ENCODE measurements around the gene CADM2.
"Not testable (repeated sequence)": the region's sequence is repeated elsewhere in the genome, so short reads cannot be mapped to it uniquely, and the experiment has no call there.

CADM2 gene

DNA sequence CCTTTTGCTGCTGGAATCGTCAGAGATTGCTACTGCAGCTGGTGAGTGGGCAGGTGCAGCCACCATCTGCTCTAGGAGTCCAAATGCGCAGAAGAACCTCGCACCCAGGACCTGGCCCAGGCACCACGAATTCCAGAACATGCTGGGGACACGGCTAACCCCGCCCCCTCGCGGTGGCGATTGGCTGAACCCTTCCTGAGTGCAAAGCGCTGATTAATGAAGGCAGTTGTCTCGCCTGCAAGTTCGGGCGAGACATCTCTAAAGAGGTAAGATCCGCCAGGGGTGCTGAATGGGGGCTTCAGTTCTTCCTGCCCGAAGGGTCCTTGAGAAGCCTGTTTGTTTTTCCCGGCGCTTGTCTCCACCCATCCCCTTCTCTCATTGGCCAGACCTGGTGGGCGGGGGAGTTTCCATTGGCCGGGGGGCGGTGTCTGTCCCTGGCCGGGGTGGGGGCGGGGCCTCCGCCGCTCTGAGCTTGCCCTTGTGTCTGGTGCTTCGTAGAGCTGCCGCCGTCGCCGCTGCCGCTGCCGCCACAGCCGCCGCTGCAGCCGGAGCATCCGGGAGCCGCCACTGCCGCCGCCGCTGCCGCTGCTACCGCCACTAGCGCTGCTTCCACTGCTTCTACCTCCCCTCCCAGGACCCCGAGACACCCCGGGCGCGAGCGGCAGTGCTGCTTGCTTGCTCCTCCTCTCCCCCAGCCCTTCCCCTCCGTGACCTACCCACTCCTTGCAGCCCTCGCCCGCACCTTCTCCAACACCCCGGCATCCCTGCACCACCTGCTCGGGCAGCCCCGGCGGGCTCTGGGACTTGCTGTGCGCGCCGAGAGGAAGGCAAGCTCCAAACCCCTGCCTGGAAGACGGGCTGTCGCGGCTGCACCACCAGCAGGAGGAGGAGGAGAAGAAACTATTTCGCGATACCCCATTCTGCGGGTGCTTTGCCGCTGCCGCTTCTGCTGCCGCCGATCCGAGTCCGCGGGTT lies at the start of gene CADM2:
CADM2 (plus strand) TSS at position 495 of the 975 bp plus-strand sequence.
- DNase-seq = peak; percentile 67

DNA sequence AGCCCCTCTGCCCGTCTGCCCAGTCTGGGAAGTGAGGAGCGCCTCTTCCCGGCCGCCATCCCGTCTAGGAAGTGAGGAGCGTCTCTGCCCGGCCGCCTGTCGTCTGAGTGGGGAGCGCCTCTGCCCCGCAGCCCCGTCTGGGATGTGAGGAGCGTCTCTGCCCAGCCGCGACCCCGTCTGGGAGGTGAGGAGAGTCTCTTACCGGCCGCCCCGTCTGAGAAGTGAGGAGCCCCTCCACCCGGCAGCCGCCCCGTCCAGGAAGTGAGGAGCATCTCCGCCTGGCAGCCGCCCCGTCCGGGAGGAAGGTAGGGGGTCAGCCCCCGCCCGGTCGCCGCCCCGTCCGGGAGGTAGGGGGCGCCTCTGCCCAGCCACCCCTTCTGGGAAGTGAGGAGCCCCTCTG lies 40.2 kb upstream of the CADM2 start:
- not testable (repeated sequence) for DNase-seq

DNA sequence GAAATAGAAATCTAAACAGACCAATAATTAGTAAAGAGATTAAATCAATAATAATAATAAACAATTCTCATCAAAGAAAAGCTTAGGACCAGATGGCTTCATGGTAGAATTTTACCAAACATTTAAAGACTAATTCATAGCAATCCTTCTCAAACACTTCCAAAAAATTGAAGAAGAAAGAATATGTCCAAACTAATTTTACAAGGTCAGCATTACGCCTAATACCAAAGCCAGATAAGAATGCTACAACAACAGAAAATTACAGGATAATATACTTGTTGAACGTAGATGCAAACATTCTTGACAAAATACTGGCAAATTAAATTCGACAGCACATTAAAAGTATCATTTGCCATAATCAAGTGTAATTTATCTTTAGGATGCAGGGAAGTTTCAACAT lies 36.1 kb upstream of the CADM2 start:
- no peak for DNase-seq

DNA sequence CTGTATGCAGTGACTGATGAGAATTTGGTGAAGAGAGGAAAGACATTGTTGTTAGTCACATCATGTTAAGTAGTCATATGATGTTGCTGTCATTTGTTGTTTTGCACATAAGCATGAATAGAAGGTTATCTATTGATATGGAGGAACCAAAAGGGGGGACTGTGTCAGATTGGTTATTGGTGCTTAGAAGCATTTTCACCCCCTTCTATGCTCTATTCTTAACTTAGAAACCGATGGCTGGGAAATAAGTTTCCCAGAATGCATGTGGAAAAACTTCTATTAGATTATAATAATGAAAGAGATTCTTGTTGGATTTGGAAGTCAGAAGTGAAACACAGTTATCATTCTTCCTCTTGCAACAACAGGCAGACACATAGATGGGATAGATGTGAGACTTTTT lies 33.2 kb upstream of the CADM2 start:
- DNase-seq = no peak

DNA sequence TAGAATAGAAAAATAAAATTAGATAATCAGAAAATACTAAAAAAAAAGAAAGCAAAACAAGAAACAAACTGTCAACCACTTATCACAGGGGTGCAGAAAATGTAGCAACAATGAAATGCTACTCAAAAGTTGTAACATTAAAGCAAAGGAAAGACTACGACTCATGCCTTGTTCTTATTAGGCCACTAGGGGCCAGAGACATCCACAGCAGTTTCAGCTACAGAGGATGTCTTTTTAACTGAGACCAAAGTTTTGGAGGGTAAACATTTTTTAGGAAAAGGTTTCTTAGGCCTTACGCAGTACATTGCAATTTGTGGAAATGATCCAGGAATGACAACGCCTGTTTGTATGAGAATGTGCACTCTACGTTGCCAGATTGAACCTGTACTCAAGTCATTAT lies 15.4 kb upstream of the CADM2 start:
- no peak for DNase-seq

DNA sequence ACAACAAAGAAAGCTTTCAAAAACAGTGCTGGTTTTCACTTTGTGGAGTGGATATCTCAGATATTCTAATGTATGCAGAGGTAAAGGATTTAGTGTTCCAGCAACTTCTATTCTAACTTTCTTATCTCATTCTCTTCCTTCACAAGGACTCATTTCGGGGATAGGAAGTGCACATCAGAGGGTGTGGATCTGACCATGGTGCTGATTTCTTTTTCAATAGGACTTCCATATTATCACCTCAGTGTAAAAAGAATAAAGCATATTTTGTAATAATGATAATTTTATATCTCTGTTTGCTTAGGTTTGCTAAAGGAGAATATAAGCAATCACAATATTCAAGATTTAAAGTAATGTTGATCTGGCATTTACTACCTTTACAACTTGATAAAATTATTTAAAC lies 12.5 kb upstream of the CADM2 start:
- no peak for DNase-seq

DNA sequence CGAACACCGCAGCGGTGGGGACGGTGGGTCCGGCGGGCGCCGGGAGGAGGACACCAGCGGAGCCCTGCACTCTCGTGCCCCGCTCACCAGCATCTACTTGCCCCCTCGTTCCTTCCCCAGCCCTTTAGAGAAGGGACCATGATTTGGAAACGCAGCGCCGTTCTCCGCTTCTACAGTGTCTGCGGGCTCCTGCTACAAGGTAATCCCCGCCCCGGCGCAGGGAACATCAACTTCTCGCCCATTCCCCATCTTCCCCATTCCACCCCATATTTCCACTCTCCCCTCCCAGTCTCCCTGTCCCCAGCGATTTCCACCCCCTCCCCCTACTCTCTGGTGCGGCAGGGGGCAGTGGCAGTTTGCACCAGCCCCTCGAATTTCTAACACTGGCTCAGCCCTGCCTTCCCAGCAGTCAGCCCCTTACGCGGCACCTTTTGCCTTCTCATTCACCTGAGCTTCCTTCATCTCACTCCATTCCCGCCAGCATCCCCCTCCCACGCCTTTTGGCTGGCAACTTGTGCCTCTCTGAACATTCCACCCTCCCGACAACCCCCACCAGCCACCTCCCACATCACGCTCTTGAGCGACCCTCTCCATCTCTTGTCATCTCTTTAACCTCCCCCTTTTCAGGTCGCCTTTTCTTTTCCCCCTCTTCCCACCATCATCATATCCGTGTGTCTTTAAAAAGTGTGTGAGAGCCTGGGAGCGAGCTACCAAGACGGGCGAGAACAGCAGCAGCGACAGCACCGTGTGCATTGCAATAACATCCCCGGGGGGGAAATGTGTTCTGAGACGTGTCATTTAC lies 882 bp downstream of the CADM2 start:
- DNase-seq = no peak

DNA sequence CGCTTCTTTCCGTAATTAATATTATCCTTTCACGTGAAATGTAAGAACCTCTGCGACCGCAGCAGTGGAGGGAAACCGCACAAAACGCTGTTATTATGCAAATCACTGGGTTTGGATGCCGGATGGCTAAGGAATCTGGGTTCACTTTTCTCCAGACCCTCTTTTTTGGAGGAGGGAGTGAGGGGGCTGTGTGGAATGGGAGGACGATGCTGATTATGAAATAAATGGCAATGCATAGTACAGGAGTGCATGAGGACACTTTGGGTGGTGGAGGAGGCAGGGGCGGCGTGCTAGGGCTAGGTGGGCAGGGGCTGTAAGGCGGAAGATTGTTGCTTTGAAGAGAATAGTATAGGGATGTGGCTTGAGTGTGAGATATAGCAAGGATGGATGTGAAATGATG lies 1.8 kb downstream of the CADM2 start:
- no peak for DNase-seq

DNA sequence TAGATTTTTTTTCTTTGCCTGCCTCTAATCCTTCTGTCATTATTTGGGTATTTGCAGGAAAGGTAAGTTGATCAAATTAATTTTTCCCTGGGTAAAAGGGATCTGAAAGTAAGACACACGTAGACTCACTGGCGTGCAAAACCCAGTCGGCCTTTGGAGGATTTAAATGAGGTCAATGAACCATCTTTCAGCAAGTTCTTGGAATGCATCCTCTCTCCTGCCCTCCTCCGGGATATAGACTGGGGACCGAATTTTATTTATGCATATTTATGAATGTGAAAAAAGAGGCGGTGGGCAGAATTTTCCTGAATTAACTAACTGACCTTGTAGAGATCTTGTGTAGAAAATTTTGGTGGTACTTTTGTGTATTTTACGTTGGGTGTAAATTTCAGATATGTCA lies 2.2 kb downstream of the CADM2 start:
- DNase-seq = no peak

DNA sequence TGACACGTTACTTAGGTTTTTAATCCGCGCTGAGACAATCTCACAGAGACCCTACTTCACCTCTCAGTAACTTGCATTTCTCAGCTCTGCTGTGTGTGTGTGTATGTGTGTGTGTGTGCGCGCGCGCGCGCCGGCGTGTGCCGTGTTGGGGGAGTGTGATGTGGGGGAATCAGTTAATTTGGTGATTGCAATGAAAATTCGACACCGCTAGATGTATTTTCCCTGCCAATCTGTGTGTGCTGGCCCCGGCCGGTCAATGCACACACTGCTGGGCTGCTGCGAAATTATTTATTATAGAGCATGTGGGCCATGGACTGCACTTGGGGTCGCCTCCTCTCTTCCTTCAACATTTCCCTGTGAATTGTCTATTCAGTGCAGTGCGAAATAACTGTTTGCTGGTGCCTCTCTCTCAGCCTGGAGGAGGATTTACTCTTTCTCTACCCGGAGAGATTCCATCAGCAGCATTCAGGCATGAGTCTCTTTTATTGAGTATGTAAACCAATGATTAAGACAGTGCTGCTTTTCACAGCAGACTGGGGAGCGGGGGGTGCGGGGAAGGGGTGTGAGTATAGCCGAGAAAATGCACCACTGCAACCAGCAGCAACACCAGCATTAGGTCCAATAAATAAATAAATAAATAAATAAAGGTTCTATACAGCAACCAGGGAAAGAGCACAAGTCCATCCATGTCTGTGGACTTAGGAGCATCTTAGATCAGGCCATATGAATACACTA lies 2.9 kb downstream of the CADM2 start:
- no peak for DNase-seq

DNA sequence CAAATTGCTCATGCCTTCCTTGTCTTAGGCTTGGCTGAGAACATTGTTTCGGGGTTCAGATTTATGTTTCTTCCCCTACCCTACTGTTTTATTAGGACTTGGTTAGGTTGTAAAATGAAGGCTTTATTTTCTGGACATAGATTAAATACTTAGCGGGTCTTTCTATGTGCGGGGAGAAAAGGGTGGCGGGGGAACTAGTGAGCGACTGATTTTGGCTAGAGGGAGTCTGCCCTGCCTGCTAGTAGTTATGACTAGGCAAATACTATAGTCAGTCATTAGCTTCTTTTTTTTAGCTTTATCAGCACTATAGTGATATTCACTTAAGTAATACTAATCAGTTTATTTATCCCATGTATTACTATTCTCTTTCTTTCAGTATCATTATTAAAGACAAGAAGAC lies 3.6 kb downstream of the CADM2 start:
- no peak for DNase-seq

DNA sequence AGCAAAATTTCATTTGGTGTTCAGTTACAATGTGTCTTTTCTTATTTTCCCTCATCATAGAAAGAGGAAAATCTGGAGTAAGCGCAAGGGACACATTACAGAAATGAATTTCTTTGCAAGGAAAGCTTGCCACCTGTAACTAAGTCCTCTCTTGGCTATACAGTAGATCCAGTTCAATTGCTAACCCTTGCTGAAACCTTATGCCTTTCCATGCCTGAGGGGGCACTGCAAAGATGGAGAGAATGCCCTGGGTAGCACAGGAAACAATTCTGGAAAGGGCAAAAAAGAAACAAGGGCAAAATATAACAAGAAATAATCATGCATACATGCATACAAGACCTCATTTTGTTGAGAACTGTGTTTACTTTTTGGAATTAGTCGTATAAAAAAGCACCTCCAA lies 4.3 kb downstream of the CADM2 start:
- DNase-seq = no peak

DNA sequence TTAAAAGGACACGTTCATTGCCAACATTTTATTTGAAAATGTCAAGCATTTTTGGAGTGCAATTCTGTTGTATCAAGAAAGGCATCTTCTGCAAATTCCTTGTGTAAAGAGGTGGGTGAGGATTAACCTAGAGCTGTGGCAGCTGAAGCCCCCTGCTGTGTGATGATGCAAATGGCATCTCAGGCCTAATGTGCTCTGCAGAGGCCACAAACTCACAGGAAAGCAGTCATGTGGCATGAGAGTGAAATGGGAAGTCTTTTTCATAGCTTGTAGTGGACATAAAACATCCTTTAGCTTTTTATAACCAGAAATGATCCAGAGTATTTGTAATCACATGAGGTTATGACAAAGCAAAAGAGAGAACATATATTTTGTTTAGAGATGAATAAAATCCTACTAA lies 6.4 kb downstream of the CADM2 start:
- peak; percentile 9 for DNase-seq

DNA sequence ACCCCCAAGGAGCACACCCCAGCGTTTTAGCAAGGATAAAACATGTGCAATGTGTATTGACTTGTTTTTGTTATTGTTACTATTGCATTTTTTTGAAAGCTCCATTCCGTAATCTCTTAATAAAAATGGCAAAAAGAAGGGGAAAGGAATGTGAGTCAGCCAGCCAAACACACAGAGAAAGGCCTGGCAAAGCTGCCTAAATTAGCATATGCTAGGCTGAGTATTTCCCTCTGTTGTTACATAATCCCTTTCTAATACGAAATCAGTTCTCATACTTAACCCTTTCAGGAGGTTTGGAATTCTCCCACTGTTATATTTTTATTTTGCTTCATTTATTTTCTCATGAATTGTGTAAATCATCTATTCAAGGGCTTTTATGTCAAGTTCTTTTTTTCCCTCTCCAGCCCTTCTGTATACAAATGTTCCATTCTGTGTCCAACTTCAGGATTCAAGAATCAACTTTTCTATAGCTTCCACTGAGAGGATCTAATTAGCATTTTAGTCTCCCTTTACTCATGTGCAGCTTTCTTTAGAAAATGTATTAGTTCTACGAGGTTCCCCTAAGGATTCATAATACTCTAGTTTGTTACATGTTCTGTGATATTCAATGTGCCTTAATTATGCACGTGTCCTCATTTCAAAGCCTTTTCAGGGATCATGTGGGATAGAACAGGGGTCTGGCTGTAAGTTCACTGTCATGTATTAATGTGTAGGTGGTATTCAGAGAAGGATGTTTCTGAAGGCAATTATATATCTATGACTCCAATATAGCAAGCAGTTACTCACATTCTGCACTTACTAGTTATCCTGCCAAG lies 9.2 kb downstream of the CADM2 start:
- no peak for DNase-seq

DNA sequence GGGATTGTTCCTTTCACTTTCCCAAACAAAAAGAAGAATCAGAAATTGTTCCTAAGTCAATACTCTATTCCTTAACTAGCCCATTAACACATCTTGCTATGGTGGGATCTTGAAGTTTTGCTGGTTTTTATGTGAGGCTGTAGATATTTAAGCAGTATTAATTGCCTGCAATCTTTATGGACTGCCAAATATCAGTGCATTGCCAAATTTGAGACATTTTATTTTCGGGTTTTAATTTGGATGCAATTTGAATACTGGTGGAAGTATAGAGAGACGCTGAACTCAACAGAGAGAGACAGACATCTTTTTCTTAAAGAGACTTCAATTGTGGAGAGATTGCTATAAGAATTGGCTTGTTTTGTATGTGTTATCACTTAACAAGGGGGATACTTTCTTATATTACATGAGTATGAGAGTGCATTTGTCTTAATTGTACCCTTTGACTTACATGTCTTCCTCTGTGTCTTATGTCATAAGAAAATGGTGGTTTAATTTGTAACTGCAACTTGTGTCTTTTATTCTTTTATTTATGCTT lies 10.0 kb downstream of the CADM2 start:
- DNase-seq = no peak

DNA sequence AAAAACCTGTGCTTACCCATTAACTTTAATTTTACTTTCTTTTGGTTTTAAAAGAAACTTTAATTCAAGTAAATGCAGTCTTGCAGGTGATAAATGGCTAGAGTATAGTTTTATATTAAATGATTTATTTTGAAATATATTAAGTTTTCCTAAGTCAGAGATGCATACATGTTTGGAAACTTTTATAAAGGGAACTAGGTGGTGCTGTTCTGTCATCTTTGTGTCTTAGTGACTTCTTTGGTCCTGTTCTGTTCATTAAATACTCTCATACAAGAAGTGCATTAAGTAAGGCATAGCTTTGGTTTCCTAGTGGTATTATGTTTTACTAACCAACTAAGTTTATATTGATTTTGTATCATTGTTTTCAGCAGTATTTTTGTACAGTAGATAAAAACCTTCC lies 15.6 kb downstream of the CADM2 start:
- no peak for DNase-seq

DNA sequence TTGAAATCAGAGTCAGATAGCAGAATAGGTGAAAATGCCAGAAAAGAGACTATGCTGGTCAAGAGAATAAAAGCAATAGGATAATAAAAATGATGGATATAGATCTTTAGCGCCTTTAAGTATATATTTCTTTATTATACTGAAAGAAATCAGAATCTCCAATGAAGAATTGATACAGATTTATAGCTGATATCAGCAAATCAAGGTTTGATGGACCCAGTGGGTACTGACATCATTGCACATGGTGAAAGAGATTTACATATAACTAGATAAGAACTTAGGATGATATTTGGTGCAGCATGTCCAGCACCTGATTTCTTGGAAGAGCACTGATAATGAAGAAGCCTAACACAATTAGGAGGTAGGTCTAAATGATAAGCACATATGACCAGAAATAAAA lies 18.2 kb downstream of the CADM2 start:
- no peak for DNase-seq

DNA sequence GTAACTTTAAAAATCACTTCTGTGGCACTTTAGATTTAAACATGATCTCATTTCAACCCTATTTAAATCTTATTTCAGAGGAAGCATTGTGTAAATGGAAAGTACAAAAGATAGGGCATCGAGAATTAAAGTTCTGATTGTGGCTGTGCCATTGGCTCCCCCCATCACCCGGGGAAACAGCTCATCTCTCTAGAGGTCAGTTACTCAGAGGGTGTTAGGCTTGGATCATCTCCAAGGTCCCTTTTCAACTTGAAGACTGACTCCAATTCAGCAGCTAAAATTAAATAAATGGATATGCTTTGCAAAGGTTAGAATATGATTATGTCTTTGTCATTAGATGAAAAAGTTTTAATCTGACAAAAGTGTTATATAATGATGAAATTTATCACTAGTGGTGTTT lies 20.1 kb downstream of the CADM2 start:
- DNase-seq = no peak

DNA sequence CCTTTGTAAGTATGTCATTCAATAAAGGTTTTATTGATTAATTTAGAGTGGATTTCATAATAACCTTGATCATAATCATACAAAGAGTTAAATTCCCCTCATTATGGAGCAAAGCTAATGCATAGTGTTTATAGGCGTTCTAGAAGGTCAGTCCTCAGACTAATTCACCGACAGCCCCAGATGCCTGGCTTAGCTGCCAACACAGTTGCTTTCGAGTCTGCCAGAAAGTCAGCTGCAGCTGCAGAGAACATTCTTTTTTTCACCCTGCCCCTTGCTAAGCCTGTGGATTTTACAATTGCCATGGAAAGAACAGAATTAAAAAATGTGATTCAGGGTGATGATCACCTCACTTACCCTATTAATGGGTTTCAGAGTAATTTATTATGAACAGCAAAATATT lies 21.2 kb downstream of the CADM2 start:
- no peak for DNase-seq

DNA sequence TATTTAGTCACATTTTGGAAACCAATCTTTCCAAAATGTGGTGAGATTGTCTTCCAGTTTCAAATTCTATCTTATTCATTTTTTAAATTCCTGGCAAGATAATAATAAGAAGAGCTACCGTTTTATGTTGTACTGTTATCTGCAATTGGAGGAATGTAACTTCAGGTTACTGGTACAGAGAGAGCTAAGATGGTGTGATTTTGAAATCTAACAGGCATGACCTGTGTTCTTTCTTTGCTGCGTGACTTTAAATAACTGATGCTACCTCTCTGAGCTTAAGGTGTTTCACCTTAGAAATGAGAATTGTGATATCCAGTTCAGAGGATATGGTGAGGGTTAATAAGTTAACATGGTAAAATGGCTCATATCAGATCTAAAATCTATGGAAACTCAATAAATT lies 21.7 kb downstream of the CADM2 start:
- DNase-seq = no peak

DNA sequence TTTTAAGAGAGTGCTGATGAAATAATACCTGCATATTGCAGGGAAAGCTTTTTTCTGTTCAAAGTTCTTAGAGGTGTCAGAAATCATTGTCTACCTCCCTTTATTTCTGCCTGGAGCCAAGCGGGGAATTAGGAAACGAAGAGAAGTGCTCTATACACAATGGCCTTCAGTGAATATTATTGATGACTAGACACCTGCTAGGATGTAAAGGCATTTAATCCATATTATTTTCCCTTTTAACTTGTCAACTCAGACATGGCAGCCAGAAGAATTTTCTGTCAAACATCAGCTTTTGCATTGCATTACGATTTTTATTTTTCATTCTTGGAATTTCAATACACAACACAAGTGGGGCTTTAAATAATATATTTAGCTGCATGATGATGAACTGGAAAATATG lies 24.7 kb downstream of the CADM2 start:
- no peak for DNase-seq

DNA sequence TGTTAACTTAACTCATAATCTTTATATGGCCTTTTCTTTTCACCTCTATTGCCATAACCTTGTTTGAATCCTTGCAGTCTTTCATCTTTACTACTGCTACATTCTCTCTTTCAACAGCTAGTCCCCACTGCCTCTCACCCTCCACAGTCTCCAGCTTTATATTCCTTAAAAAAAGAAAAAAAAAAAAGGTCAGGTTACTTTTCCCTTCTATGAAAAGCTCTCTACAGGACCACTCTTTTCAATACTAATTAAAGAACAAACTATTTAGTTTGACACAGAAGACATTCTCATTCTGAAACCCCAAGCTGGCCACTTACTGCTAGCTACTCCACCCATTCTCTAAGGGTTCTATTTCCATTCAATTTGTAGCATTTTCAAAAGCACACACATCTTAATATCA lies 25.6 kb downstream of the CADM2 start:
- no peak for DNase-seq

Measured in NCI-H510A (cell line).